Measurements from ENCODE around the gene ID1. TPM values are rescaled to one million over a fixed set of nuclear protein-coding genes. Genes with fewer than 3 reads are reported as not detected.
"Not testable (repeated sequence)": the region's sequence is repeated elsewhere in the genome, so short reads cannot be mapped to it uniquely, and the experiment has no call there.

Gene ID1
- total and polyA plus RNA-seq, 12 donors = 42.8 to 551 (median 125) TPM

GRCh38 chr20:31573555-31574321, 31.4 kb upstream of the ID1 start:
- H3K4me3 ChIP-seq = peak overlapping the region; percentile 22 to 69 (median 56)
- H3K9me3 ChIP-seq = no peaks in the 10 kb centered on the region
- 37 to 38% methylated on average over 19 of the region's 19 CpGs for WGBS, 2 donors
- peak overlapping the region; percentile 87 to 96 (median 93) for H3K27ac ChIP-seq
- peaks cover 4 to 55% (median 38%) of the 10 kb centered on the region in 9 donors for H3K4me1 ChIP-seq
- ATAC-seq (no peak), DNase-seq (no peak)
- peaks cover 0 to 17% (median 0%) of the 10 kb centered on the region in 9 donors for H3K36me3 ChIP-seq
- TF ChIP-seq CTCF (IDR thresholded peaks at IDR 0.05) = no peak
- H3K27me3 ChIP-seq = no peaks in the 10 kb centered on the region
- intact Hi-C loops (cut with DNase I) = loop anchor here in 6 of 10 donors (1.0 to 5.0 kb wide), 4 partner anchors 31 to 149 kb away; partner anchors contain the start of genes ID1 (in 5 of the 6) and BCL2L1 (in 1 of the 6)

- WGBS, 2 donors = 99% methylated on average over 10 of the region's 10 CpGs
Observed at GRCh38 chr20:31574986-31575385, 30.1 kb upstream of the ID1 start.

GRCh38 chr20:31576751-31577150, 28.3 kb upstream of the ID1 start:
- ATAC-seq (no peak), DNase-seq (no peak)
- no peak for TF ChIP-seq CTCF (IDR thresholded peaks at IDR 0.05)
- Histone ChIP-seq H3K27ac (no peak overlapping the region), H3K27me3 (no peaks in the 10 kb centered on the region), H3K36me3 (no peaks in the 10 kb centered on the region), H3K4me1 (peaks cover 4 to 25% (median 19%) of the 10 kb centered on the region in 9 donors), H3K9me3 (no peaks in the 10 kb centered on the region), H3K4me3 (no peak overlapping the region)
- 74 to 96% methylated on average over 2 of the region's 2 CpGs for WGBS, 2 donors
- intact Hi-C loops (cut with DNase I) = no loop called here

More at GRCh38 chr20:31574986-31575385, 30.1 kb upstream of the ID1 start:
- H3K27me3 ChIP-seq, DNase-seq, H3K4me3 ChIP-seq, H3K36me3 ChIP-seq, ATAC-seq, H3K9me3 ChIP-seq: not testable (repeated sequence)
- intact Hi-C loops (cut with DNase I) = loop anchor here in 1 of 10 donors (5.0 kb wide), 1 partner anchor 147 kb away; the partner anchor contains the start of gene BCL2L1
- peak overlapping the region in 1 of 10 donors; percentile 93 for H3K27ac ChIP-seq
- peaks cover 4 to 42% (median 26%) of the 10 kb centered on the region in 9 donors for H3K4me1 ChIP-seq

GRCh38 chr20:31577194-31577593, 27.9 kb upstream of the ID1 start:
- Histone ChIP-seq H3K4me1 (peaks cover 4 to 21% (median 14%) of the 10 kb centered on the region in 9 donors), H3K27me3 (no peaks in the 10 kb centered on the region), H3K9me3 (no peaks in the 10 kb centered on the region), H3K36me3 (no peaks in the 10 kb centered on the region), H3K27ac (no peak overlapping the region), H3K4me3 (no peak overlapping the region)
- no peak for TF ChIP-seq CTCF (IDR thresholded peaks at IDR 0.05)
- 92 to 93% methylated on average over 9 of the region's 9 CpGs for WGBS, 2 donors
- ATAC-seq = no peak
- DNase-seq = no peak
- intact Hi-C loops (cut with DNase I) = no loop called here
